ENCODE results near the gene USP14. TPM values are rescaled to one million over a fixed set of nuclear protein-coding genes. Genes with fewer than 3 reads are reported as not detected.

The USP14 gene
- total RNA-seq, 1 donor from 2014 or later, result 51.0 TPM

DNA sequence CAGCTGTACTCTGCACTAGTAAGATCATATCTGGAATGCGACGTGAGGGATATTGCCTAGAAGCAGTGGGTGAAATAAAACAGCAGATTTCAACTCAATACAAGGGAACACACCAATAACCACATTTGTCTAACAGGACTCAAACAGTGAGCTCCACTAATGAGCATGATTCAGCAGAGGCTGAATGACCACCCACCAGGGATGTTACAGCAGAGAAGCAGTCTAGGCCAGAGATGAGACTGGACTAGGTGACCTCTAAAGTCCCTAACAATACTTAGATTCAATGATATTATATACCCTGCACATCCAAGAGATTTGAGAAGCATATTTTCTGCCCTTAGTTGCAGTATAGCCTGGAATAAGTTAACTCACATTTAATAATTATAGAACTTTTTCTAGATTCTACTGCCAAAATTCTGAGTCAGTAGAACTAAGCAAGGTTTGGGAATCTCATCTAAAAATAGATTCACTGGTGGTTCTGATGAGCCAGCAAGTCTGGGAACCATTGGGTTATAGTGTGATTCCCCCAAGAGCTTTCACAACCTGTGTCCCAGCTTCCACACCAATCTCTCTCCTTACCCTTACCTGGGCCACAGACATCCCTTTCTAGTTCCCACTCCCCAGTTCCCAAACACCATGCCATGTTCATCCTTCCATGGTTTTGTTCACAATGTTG, 103.2 kb downstream of the USP14 start:
- no peak overlapping the region for H3K27ac ChIP-seq (replicated peaks)
- no peak for DNase-seq
- H3K9me3 ChIP-seq (replicated peaks), result no peaks in the 10 kb centered on the region
- H3K36me3 ChIP-seq, result peaks cover 71% of the 10 kb centered on the region
- intact Hi-C loops (cut with micrococcal nuclease), result no loop called here
- no peak for TF ChIP-seq CTCF (IDR thresholded peaks at IDR 0.05; ENCODE audit: borderline replicate concordance)
- H3K4me1 ChIP-seq, result peaks cover 10% of the 10 kb centered on the region
- H3K4me3 ChIP-seq, result no peak overlapping the region
- H3K27me3 ChIP-seq (ENCODE audit: low read depth), result no peaks in the 10 kb centered on the region

Small RNAs within 50 kb of the gene (microRNA-seq; reads per million reads assigned to microRNA genes)
- not detected for gene MIR8078

Other genes starting within 250 kb of the USP14 start
- gene TUBB8B, start 108.9 kb upstream of the USP14 start, total RNA-seq, result not detected
- gene THOC1, start 109.5 kb downstream of the USP14 start, total RNA-seq, result 10.2 TPM